HEK293 (cell line): ENCODE measurements around the gene PDE9A.

Experiments
- CTCF ChIP-seq: fragments of 450-650 bp; formaldehyde crosslinking; IDR thresholded peaks from 2 replicates; pipeline ENCODE4 v1.5.1; 2016; ENCODE audit warnings: missing biosample characterization, missing genetic modification characterization
- PBX3 ChIP-seq: sonication (generic); formaldehyde crosslinking; IDR thresholded peaks from 2 replicates; pipeline ENCODE4 v1.8.1; 2022; ENCODE audit warnings: mild to moderate bottlenecking, moderate library complexity, missing genetic modification reagents
- PRDM4 ChIP-seq: fragments of 450-650 bp; formaldehyde crosslinking; IDR thresholded peaks from 2 replicates; pipeline ENCODE4 v1.5.1; 2017; ENCODE audit warnings: missing biosample characterization, missing genetic modification characterization
- RBAK ChIP-seq: fragments of 450-650 bp; formaldehyde crosslinking; IDR thresholded peaks from 2 replicates; pipeline ENCODE4 v1.5.1; 2016; ENCODE audit warnings: missing biosample characterization, missing genetic modification characterization
- ZBTB7A ChIP-seq: fragments of 450-650 bp; formaldehyde crosslinking; IDR thresholded peaks from 2 replicates; pipeline ENCODE4 v1.5.1; 2016; ENCODE audit warnings: low read depth, missing biosample characterization, missing genetic modification characterization
- ZFP37 ChIP-seq: fragments of 450-650 bp; formaldehyde crosslinking; IDR thresholded peaks from 2 replicates; pipeline ENCODE4 v1.5.1; 2016; ENCODE audit warnings: missing biosample characterization, missing genetic modification characterization
- ZNF138 ChIP-seq: fragments of 450-650 bp; formaldehyde crosslinking; IDR thresholded peaks from 2 replicates; pipeline ENCODE4 v1.5.1; 2016; ENCODE audit warnings: missing biosample characterization, missing genetic modification characterization, borderline replicate concordance
- ZNF239 ChIP-seq: fragments of 450-650 bp; formaldehyde crosslinking; IDR thresholded peaks from 2 replicates; pipeline ENCODE4 v1.5.1; 2016; ENCODE audit warnings: missing biosample characterization, missing genetic modification characterization
- ZNF274 ChIP-seq, 2 experiments: fragments of 200-500 bp in 1 of 2; fragments of 450-650 bp in 1 of 2; sonication (Bioruptor generic) in 1 of 2; formaldehyde crosslinking in 1 of 2; IDR thresholded peaks; 2 replicates each; pipeline versions ENCODE4 v1.5.1 to v1.6.1; 2014 to 2016; ENCODE audit warnings: borderline replicate concordance in 1 of 2, inconsistent platforms in 1 of 2, low read length in 1 of 2, missing biosample characterization in 1 of 2, missing genetic modification characterization in 1 of 2
- ZNF302 ChIP-seq: fragments of 450-650 bp; formaldehyde crosslinking; IDR thresholded peaks from 2 replicates; pipeline ENCODE4 v1.5.1; 2016; ENCODE audit warnings: missing biosample characterization, missing genetic modification characterization, low read depth
- ZNF311 ChIP-seq: fragments of 450-650 bp; formaldehyde crosslinking; IDR thresholded peaks from 2 replicates; pipeline ENCODE4 v1.5.1; 2017; ENCODE audit warnings: missing biosample characterization, missing genetic modification characterization, borderline replicate concordance

- TF ChIP-seq CTCF (no peak), ZNF138 (no peak), ZFP37 (tag by site-specific recombination) (no peak), ZNF311 (tag by site-specific recombination) (no peak), ZNF239 (tag by site-specific recombination) (no peak), RBAK (no peak), ZNF302 (tag by site-specific recombination) (no peak), PBX3 (CRISPR knock-in tag) (no peak), ZNF274 (IDR thresholded peaks at IDR 0.05; ENCODE audit: low read length) (no peak), ZNF274 (tag by site-specific recombination; IDR thresholded peaks at IDR 0.05; ENCODE audit: borderline replicate concordance) (no peak), PRDM4 (tag by site-specific recombination) (no peak), ZBTB7A (tag by site-specific recombination) (no peak)
Measured at GRCh38 chr21:42607525-42608102, 45.8 kb upstream of the PDE9A start.
